Fibroblast of lung (primary cell): ENCODE measurements around the gene ATG7. TPM values are rescaled to one million over a fixed set of nuclear protein-coding genes. Genes with fewer than 3 reads are reported as not detected.

Source experiments
- DNase-seq, 2 donors: peaks; one replicate each; pipeline versions ENCODE4 v3.0.0 to v3.0.0-alpha.2; 2010; ENCODE audit warnings: low read depth in 2 of 2
- H2AFZ ChIP-seq: 2 replicates; pipeline ENCODE4 v1.5.1; 2012; ENCODE audit warnings: low read length, control low read depth, inconsistent platforms
- H3K27ac ChIP-seq: 2 replicates; pipeline ENCODE4 v1.5.1; 2011; ENCODE audit warnings: low read length, control low read depth; ENCODE audit not compliant: insufficient read depth
- H3K27me3 ChIP-seq: 2 replicates; pipeline ENCODE4 v1.5.1; 2011; ENCODE audit warnings: mild to moderate bottlenecking, low read length; ENCODE audit not compliant: control insufficient read depth, insufficient read depth
- H3K36me3 ChIP-seq: 2 replicates; pipeline ENCODE4 v1.5.1; 2011; ENCODE audit warnings: low read length; ENCODE audit not compliant: control insufficient read depth, insufficient read depth
- H3K4me1 ChIP-seq: 2 replicates; pipeline ENCODE4 v1.5.1; 2011; ENCODE audit warnings: low read length; ENCODE audit not compliant: control insufficient read depth, insufficient read depth; ENCODE audit errors: extremely low read depth
- H3K4me2 ChIP-seq: 2 replicates; pipeline ENCODE4 v1.5.1; 2011; ENCODE audit warnings: low read length, control low read depth; ENCODE audit not compliant: insufficient read depth; ENCODE audit errors: extremely low read depth
- H3K4me3 ChIP-seq, 4 experiments: fragments of 200-600 bp in 1 of 4; sonication (generic) in 1 of 4; replicated peaks in 1 of 4; 2 replicates each; pipeline ENCODE4 v1.5.1; 2011 to 2016; ENCODE audit warnings: low read length in 4 of 4, low read depth in 3 of 4, mild to moderate bottlenecking in 3 of 4, control low read depth in 2 of 4, inconsistent platforms in 1 of 4, mixed read lengths in 1 of 4; ENCODE audit not compliant: insufficient read depth in 1 of 4; ENCODE audit errors: control extremely low read depth in 1 of 4
- H3K79me2 ChIP-seq: 2 replicates; pipeline ENCODE4 v1.5.1; 2012; ENCODE audit warnings: mild to moderate bottlenecking, low read length, inconsistent platforms; ENCODE audit not compliant: control insufficient read depth, insufficient read depth
- H3K9ac ChIP-seq: 2 replicates; pipeline ENCODE4 v1.5.1; 2011; ENCODE audit warnings: mild to moderate bottlenecking, low read length, control low read depth; ENCODE audit not compliant: insufficient read depth
- H3K9me3 ChIP-seq: 2 replicates; pipeline ENCODE4 v1.5.1; 2012; ENCODE audit warnings: low read depth, low read length; ENCODE audit not compliant: control insufficient read depth, insufficient read depth
- H4K20me1 ChIP-seq: 2 replicates; pipeline ENCODE4 v1.5.1; 2011; ENCODE audit warnings: low read length; ENCODE audit not compliant: control insufficient read depth, insufficient read depth; ENCODE audit errors: extremely low read depth
- EZH2 ChIP-seq: IDR thresholded peaks from 2 replicates; pipeline ENCODE4 v1.5.1; 2012; ENCODE audit warnings: low read length, control low read depth, mild to moderate bottlenecking; ENCODE audit errors: missing control alignments
- polyA plus RNA-seq, 2 donors: library from polyadenylated mRNA; depleted of rRNA in 1 of 2; stranded (reverse) in 1 of 2; unstranded in 1 of 2; fragments of >200 nt; gene quantifications; 2 replicates each; pipeline ENCODE4 v1.2.1, GENCODE V29; 2011 to 2012; ENCODE audit warnings: missing spikeins in 1 of 2
- total RNA-seq: library from RNA; depleted of rRNA; stranded (reverse); fragments of >200 nt; gene quantifications from 2 replicates; pipeline ENCODE4 v1.2.1, GENCODE V29; 2014
- TF ChIP-seq, protein P1 (sequence below), 2 donors: IDR thresholded peaks in 1 of 2; conservative IDR thresholded peaks in 1 of 2; 1 replicate in 1 of 2; 2 replicates in 1 of 2; pipeline ENCODE4 v1.5.1; 2011 to 2012; ENCODE audit warnings: low read length in 2 of 2, control low read depth in 1 of 2, inconsistent platforms in 1 of 2, low read depth in 1 of 2, mild to moderate bottlenecking in 1 of 2

Gene ATG7
- total and polyA plus RNA-seq, 2 donors (not counting 1 experiment from before 2014, with no cell fraction given) = 50.8 to 56.5 TPM

DNA sequence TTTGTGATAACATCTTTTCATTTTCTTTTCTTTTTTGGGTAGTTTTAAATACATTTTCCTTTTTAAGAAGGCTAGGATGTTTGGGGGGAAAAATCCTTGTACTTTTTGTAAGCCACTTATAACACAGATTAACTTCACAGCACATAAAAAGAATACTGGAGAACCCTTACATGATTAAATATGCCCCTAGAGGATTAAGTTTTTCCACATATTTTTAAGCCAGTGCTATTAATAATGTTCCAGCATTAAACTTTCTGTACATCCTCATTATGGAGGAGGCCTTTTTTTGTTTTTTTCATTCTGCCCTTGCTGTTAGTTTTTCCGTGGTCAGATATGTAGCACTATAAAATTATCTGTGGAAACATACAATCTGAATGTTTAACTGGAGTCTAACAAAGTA, 147.9 kb downstream of the ATG7 start:
- no peaks in the 10 kb centered on the region for H3K27me3 ChIP-seq

DNA sequence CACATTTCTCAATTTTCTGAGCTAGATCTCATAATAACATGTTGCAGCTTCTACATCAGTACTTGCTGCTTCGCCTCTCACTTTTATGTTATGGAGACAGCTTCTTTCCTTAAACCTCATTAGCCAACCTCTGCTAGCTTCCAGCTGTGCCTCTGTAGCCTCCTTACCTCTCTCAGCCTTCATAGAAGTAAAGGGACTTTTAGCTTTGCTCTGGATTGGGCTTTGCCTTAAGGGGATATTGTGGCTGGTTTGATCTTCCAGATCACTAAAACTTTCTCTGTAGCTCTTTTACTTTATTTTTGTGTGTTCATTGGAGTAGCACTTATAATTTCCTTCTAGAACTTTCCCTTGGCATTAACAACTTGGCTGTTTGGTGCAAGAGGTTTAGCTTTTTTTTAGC, 150.1 kb downstream of the ATG7 start:
- Histone ChIP-seq H3K4me2 (no peak overlapping the region), H3K27ac (no peak overlapping the region), H4K20me1 (no peaks in the 10 kb centered on the region), H3K4me1 (no peaks in the 10 kb centered on the region), H3K9me3 (no peaks in the 10 kb centered on the region), H3K79me2 (no peaks in the 10 kb centered on the region), H3K9ac (no peak overlapping the region), H2AFZ (no peak overlapping the region), H3K27me3 (no peaks in the 10 kb centered on the region), H3K36me3 (no peaks in the 10 kb centered on the region), H3K4me3 (no peak overlapping the region)
- no peak for DNase-seq
- TF ChIP-seq, protein P1, sequence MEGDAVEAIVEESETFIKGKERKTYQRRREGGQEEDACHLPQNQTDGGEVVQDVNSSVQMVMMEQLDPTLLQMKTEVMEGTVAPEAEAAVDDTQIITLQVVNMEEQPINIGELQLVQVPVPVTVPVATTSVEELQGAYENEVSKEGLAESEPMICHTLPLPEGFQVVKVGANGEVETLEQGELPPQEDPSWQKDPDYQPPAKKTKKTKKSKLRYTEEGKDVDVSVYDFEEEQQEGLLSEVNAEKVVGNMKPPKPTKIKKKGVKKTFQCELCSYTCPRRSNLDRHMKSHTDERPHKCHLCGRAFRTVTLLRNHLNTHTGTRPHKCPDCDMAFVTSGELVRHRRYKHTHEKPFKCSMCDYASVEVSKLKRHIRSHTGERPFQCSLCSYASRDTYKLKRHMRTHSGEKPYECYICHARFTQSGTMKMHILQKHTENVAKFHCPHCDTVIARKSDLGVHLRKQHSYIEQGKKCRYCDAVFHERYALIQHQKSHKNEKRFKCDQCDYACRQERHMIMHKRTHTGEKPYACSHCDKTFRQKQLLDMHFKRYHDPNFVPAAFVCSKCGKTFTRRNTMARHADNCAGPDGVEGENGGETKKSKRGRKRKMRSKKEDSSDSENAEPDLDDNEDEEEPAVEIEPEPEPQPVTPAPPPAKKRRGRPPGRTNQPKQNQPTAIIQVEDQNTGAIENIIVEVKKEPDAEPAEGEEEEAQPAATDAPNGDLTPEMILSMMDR (conservative IDR thresholded peaks at IDR 0.05 in 1 of 2, IDR thresholded peaks at IDR 0.05 in 1 of 2; ENCODE audit: low read depth in 1 of 2, low read length in 2 of 2) = no peak
- TF ChIP-seq EZH2 = no peak

More for the DNA sequence above, 147.9 kb downstream of the ATG7 start:
- no peak overlapping the region for H3K27ac ChIP-seq
- no peak overlapping the region for H3K9ac ChIP-seq
- no peak overlapping the region for H3K4me3 ChIP-seq
- H3K4me1 ChIP-seq = no peaks in the 10 kb centered on the region
- no peaks in the 10 kb centered on the region for H3K36me3 ChIP-seq
- H2AFZ ChIP-seq = no peak overlapping the region
- no peaks in the 10 kb centered on the region for H3K9me3 ChIP-seq
- TF ChIP-seq EZH2 = no peak
- TF ChIP-seq, protein P1 (conservative IDR thresholded peaks at IDR 0.05 in 1 of 2, IDR thresholded peaks at IDR 0.05 in 1 of 2; ENCODE audit: low read depth in 1 of 2, low read length in 2 of 2) = no peak
- no peak overlapping the region for H3K4me2 ChIP-seq
- DNase-seq = no peak
- no peaks in the 10 kb centered on the region for H4K20me1 ChIP-seq
- H3K79me2 ChIP-seq = no peaks in the 10 kb centered on the region

DNA sequence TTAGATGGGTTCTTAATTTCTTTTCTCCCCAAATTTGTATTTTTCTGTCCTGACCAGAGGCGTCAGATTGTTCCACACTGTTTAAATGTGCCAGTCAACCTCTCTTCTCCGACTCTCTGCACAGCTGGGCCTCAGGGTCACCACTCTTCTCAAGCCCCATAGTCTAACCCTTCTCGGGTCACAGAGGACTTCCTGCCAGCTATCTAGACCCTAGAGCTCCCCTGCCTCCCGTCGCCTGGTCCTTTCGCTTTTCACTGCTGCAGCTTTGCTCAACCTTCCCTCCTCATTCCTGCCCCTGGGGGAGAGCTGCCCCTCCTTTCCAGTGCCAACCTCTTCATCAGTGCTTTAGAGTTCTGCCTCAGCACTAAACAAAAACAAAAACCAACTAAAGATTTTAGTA, 151.7 kb downstream of the ATG7 start:
- H3K27me3 ChIP-seq = no peaks in the 10 kb centered on the region
- H4K20me1 ChIP-seq = no peaks in the 10 kb centered on the region
- DNase-seq = no peak
- no peak overlapping the region for H3K4me2 ChIP-seq
- no peak overlapping the region for H3K27ac ChIP-seq
- H3K36me3 ChIP-seq = no peaks in the 10 kb centered on the region
- no peaks in the 10 kb centered on the region for H3K79me2 ChIP-seq
- no peaks in the 10 kb centered on the region for H3K4me1 ChIP-seq
- H2AFZ ChIP-seq = no peak overlapping the region
- no peak overlapping the region for H3K9ac ChIP-seq
- H3K9me3 ChIP-seq = no peaks in the 10 kb centered on the region
- no peak overlapping the region for H3K4me3 ChIP-seq
- TF ChIP-seq, protein P1 (conservative IDR thresholded peaks at IDR 0.05 in 1 of 2, IDR thresholded peaks at IDR 0.05 in 1 of 2; ENCODE audit: low read depth in 1 of 2, low read length in 2 of 2) = no peak
- TF ChIP-seq EZH2 = no peak
